Fibroblast of villous mesenchyme (primary cell): ENCODE data around the gene TTC12. TPM values are rescaled to one million over a fixed set of nuclear protein-coding genes. Genes with fewer than 3 reads are reported as not detected.

ENCODE experiments used
- DNase-seq: peaks from one replicate; pipeline ENCODE4 v3.0.0-alpha.2; 2010; ENCODE audit warnings: low read depth
- H3K4me3 ChIP-seq: 2 replicates; pipeline ENCODE4 v1.5.1; 2011; ENCODE audit warnings: low read depth, mild to moderate bottlenecking, low read length
- total RNA-seq: library from RNA; depleted of rRNA; stranded (reverse); fragments of >200 nt; gene quantifications from 2 replicates; pipeline ENCODE4 v1.2.3, GENCODE V29; 2012
- TF ChIP-seq, protein P1 (sequence below): IDR thresholded peaks from 2 replicates; pipeline ENCODE4 v1.5.1; 2012; ENCODE audit warnings: low read depth, mild to moderate bottlenecking, low read length; ENCODE audit not compliant: insufficient read depth

TTC12 gene, protein sequence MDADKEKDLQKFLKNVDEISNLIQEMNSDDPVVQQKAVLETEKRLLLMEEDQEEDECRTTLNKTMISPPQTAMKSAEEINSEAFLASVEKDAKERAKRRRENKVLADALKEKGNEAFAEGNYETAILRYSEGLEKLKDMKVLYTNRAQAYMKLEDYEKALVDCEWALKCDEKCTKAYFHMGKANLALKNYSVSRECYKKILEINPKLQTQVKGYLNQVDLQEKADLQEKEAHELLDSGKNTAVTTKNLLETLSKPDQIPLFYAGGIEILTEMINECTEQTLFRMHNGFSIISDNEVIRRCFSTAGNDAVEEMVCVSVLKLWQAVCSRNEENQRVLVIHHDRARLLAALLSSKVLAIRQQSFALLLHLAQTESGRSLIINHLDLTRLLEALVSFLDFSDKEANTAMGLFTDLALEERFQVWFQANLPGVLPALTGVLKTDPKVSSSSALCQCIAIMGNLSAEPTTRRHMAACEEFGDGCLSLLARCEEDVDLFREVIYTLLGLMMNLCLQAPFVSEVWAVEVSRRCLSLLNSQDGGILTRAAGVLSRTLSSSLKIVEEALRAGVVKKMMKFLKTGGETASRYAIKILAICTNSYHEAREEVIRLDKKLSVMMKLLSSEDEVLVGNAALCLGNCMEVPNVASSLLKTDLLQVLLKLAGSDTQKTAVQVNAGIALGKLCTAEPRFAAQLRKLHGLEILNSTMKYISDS
- 16.0 and 21.9 TPM in 2 replicates for total RNA-seq

DNA sequence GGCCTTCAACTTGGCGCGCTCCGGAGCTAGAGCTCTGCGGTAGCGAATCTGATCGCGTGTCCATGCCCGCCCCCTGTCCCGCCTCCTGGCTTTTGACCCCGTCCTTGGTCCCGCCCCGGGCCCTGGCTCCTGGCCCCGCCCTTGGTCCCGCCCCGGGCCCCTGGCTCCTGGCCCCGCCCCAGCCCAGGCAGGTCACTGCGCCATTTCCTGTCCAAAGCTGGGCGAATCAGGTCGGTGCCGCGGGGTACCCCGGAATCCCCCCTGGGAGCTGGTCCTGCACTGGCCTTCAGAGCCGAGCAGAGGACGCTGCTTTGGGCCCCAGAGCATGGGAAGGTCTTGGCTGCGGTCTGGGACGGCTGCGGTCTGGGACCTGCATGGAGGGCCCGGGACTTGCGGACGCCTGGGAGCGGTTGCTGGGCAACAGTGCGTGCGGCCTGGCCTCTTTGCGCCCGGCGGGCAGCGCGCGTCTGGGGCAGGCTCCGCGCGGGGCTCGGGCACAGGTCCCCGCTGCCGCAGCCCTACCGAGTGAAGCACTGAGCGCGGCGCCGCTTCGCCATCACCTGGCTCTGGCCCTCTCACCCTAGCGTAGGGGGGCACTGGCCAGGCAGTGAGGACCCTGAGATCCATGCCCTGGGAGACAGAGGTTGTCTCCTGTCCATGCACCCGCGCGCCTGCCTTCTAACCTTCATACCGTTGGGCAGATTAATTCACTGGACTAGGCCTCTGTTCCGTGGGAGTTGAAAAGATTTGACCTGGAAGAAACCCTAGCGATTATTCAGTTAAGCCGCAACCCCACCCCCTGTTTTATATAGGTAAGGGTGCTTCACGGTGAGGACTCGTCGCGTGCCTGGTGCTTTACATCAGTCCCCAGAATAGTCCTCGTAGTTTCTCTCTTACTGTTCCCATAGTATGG lies at the start of gene TTC12:
Gene TTC12, plus strand, starts transcription at position 195 of the 913 bp plus-strand sequence. CDS start 1,675 bp downstream, outside the sequence.
- peak; percentile 90 for DNase-seq
- H3K4me3 ChIP-seq: peak within 1 kb of the TSS; percentile 87
- TF ChIP-seq, protein P1, sequence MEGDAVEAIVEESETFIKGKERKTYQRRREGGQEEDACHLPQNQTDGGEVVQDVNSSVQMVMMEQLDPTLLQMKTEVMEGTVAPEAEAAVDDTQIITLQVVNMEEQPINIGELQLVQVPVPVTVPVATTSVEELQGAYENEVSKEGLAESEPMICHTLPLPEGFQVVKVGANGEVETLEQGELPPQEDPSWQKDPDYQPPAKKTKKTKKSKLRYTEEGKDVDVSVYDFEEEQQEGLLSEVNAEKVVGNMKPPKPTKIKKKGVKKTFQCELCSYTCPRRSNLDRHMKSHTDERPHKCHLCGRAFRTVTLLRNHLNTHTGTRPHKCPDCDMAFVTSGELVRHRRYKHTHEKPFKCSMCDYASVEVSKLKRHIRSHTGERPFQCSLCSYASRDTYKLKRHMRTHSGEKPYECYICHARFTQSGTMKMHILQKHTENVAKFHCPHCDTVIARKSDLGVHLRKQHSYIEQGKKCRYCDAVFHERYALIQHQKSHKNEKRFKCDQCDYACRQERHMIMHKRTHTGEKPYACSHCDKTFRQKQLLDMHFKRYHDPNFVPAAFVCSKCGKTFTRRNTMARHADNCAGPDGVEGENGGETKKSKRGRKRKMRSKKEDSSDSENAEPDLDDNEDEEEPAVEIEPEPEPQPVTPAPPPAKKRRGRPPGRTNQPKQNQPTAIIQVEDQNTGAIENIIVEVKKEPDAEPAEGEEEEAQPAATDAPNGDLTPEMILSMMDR: no peak

GRCh38 chr11:113265362-113265761 lies 49.0 kb upstream of the TTC12 start:
- no peak overlapping the region for H3K4me3 ChIP-seq
- TF ChIP-seq, protein P1: no peak
- DNase-seq: no peak

- DNase-seq: no peak
- TF ChIP-seq, protein P1: no peak
- no peak overlapping the region for H3K4me3 ChIP-seq
These were observed 46.9 kb upstream of the TTC12 start for GRCh38 chr11:113267493-113267892.

DNA sequence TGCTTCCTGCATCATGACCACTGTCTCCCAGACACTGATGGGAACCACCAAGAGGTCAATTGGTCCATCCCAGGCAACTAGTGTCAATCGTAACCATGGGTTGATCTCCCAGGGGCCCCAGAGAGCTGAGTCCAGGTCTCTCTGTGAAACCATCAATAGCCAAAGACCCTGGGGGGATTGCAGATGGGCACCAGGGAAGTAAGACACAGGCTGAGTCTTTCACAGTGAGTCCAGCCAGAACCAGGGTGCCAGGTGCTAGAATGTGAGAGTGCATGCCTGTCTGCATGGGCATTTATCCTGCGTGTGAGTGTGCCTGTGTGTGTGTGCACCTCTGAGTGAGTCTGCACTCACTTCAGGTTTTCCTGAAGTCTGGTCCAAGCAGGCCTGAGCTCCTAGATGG lies 45.3 kb upstream of the TTC12 start:
- no peak overlapping the region for H3K4me3 ChIP-seq
- no peak for DNase-seq
- TF ChIP-seq, protein P1: no peak

DNA sequence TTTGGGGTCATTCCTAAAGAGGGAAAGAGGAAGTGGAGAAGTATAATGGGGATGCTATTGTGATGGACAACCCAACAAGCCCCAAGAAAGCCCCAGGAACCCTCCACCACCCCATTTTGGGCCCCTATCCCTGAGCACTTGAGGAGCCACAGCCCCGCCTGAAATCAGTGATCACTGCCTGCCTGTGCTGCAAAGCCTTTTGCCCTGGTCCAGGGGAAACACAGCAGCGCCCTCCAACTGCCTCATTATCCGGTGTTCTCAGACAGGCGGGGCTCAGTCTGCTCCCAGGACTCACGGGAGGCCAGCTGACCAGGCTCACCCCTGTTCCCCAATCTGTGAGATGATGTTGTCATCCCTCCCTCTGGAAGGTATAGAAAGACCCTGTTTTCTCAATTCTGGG lies 44.7 kb upstream of the TTC12 start:
- TF ChIP-seq, protein P1: no peak
- no peak for DNase-seq
- no peak overlapping the region for H3K4me3 ChIP-seq

DNA sequence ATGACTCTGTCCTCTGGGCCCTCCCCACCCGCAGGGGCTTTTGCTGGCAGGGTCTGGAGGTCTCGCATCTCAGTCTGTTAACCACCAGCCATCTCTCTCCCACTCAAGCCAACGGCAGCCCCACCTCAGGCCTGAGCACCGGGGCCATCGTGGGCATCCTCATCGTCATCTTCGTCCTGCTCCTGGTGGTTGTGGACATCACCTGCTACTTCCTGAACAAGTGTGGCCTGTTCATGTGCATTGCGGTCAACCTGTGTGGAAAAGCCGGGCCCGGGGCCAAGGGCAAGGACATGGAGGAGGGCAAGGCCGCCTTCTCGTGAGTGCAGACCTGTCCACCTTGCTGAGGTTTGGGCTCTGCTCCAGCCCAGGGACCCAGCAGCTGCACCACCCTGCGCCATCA lies 44.3 kb upstream of the TTC12 start:
- no peak overlapping the region for H3K4me3 ChIP-seq
- TF ChIP-seq, protein P1: no peak
- DNase-seq: no peak
